Right atrium auricular region (tissue), 2 donors: Measurements from ENCODE around the gene REC114. TPM values are rescaled to one million over a fixed set of nuclear protein-coding genes. Genes with fewer than 3 reads are reported as not detected.

Experiments
- DNase-seq: peaks from one replicate; pipeline ENCODE4 v3.0.0-alpha.2; 2019; ENCODE audit warnings: low spot score
- H3K27ac ChIP-seq, 2 donors: fragments of 200-600 bp; sonication (generic); 1 replicate in 1 of 2; 2 replicates in 1 of 2; pipeline ENCODE4 v1.5.1; 2016 to 2019
- H3K27me3 ChIP-seq, 2 donors: fragments of 200-600 bp; sonication (generic); one replicate each; pipeline versions ENCODE4 v1.5.1 to v1.6.0; 2017 to 2019
- H3K36me3 ChIP-seq: fragments of 200-600 bp; sonication (generic); one replicate; pipeline ENCODE4 v1.5.1; 2016
- H3K4me1 ChIP-seq, 2 donors: fragments of 200-600 bp; sonication (generic); one replicate each; pipeline versions ENCODE4 v1.5.1 to v1.6.0; 2017 to 2019
- H3K4me3 ChIP-seq, 2 donors: fragments of 200-600 bp; sonication (generic); 1 replicate in 1 of 2; 2 replicates in 1 of 2; pipeline ENCODE4 v1.5.1; 2017 to 2019; ENCODE audit warnings: mild to moderate bottlenecking in 1 of 2, moderate library complexity in 1 of 2
- H3K9me3 ChIP-seq, 2 donors: fragments of 200-600 bp; sonication (generic); one replicate each; pipeline ENCODE4 v1.5.1; 2019
- total RNA-seq, 2 donors: library from RNA; depleted of rRNA; stranded (reverse); fragments of >200 nt; gene quantifications; one replicate each; pipeline ENCODE4 v1.1.0, GENCODE V29; 2016
- TF ChIP-seq, protein P1 (sequence below), 2 donors: fragments of 200-600 bp; sonication (generic); IDR thresholded peaks; one replicate each; pipeline ENCODE4 v1.5.1; 2019; ENCODE audit warnings: antibody characterized with exemption in 2 of 2

REC114 gene
- total RNA-seq, 2 donors from 2014 or later, result 4.6 TPM; not detected in 1

- TF ChIP-seq, protein P1, sequence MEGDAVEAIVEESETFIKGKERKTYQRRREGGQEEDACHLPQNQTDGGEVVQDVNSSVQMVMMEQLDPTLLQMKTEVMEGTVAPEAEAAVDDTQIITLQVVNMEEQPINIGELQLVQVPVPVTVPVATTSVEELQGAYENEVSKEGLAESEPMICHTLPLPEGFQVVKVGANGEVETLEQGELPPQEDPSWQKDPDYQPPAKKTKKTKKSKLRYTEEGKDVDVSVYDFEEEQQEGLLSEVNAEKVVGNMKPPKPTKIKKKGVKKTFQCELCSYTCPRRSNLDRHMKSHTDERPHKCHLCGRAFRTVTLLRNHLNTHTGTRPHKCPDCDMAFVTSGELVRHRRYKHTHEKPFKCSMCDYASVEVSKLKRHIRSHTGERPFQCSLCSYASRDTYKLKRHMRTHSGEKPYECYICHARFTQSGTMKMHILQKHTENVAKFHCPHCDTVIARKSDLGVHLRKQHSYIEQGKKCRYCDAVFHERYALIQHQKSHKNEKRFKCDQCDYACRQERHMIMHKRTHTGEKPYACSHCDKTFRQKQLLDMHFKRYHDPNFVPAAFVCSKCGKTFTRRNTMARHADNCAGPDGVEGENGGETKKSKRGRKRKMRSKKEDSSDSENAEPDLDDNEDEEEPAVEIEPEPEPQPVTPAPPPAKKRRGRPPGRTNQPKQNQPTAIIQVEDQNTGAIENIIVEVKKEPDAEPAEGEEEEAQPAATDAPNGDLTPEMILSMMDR (IDR thresholded peaks at IDR 0.05), result no peak
- DNase-seq, result no peak
- Histone ChIP-seq H3K36me3 (no peaks in the 10 kb centered on the region), H3K9me3 (no peaks in the 10 kb centered on the region), H3K4me3 (no peak overlapping the region), H3K27me3 (no peaks in the 10 kb centered on the region), H3K27ac (peak overlapping the region; percentile 35 to 79), H3K4me1 (peaks cover 0 to 80% of the 10 kb centered on the region in 2 donors)
These were observed 158.8 kb downstream of the REC114 start for GRCh38 chr15:73601451-73602445.

- H3K27ac ChIP-seq, result peak overlapping the region; percentile 35 to 79
- no peaks in the 10 kb centered on the region for H3K36me3 ChIP-seq
- H3K27me3 ChIP-seq, result no peaks in the 10 kb centered on the region
- H3K9me3 ChIP-seq, result no peaks in the 10 kb centered on the region
- H3K4me3 ChIP-seq, result no peak overlapping the region
- DNase-seq, result no peak
- H3K4me1 ChIP-seq, result peaks cover 0 to 80% of the 10 kb centered on the region in 2 donors
- TF ChIP-seq, protein P1 (IDR thresholded peaks at IDR 0.05), result no peak
These were observed 159.5 kb downstream of the REC114 start for GRCh38 chr15:73602446-73602843.

- H3K4me1 ChIP-seq, result peaks cover 0 to 80% of the 10 kb centered on the region in 2 donors
- H3K27me3 ChIP-seq, result no peaks in the 10 kb centered on the region
- H3K9me3 ChIP-seq, result no peaks in the 10 kb centered on the region
- no peak overlapping the region for H3K4me3 ChIP-seq
- TF ChIP-seq, protein P1 (IDR thresholded peaks at IDR 0.05), result no peak
- H3K27ac ChIP-seq, result peak overlapping the region; percentile 35 to 79
- no peak for DNase-seq
- no peaks in the 10 kb centered on the region for H3K36me3 ChIP-seq
These were observed 160.0 kb downstream of the REC114 start for GRCh38 chr15:73602992-73603391.

DNA sequence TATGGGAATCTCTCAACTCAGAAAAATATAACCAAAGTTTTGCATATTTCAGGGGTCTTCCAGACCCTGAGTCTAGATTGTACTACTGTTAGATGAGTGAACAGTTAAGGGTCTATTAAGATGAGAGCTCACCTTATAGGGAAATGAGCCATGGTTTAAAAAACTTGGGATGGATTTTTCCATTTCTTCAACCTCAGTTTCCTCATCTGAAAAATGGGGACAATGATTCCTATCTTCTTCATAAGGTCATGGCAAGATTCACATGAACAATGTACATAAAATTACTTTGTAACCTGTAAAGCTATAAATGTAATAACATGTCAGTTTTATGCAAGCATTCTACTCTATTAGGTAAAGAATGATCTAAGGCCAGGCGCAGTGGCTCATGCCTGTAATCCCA lies 161.5 kb downstream of the REC114 start:
- Histone ChIP-seq H3K4me1 (peaks cover 0 to 80% of the 10 kb centered on the region in 2 donors), H3K27ac (no peak overlapping the region)

DNA sequence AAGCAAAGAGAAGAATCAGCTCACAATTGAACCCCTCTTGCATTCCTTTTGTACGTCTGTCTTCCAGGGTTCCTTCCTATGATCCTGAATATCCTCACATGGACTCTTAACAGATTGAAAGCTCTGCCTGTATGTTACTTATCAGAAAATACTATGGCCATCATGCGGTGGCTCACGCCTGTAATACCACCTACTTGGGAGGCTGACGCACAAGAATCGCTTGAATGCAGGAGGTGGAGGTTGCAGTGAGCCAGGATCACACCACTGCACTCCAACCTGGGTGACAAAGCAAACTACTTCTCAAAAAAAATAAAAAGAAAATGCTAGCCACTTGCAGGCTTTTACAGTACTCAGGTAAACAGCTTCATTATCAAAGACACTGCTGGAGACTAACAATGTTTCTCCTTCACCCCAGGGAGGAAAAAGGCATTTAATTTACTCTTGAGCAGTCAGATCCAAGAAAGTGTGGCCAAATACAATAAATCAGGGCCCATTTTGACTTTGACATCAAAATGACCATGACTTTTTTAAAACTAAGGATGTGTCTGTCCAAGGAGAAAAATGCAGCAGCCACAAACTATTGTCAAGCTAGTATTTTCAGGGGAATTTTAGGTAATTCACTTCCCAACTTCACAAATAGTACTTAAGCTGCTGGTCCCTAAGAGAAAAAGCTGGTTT lies 162.9 kb downstream of the REC114 start:
- Histone ChIP-seq H3K27me3 (no peaks in the 10 kb centered on the region), H3K4me3 (no peak overlapping the region), H3K4me1 (peaks cover 0 to 67% of the 10 kb centered on the region in 2 donors), H3K27ac (no peak overlapping the region), H3K36me3 (no peaks in the 10 kb centered on the region), H3K9me3 (no peaks in the 10 kb centered on the region)
- DNase-seq, result no peak
- TF ChIP-seq, protein P1 (IDR thresholded peaks at IDR 0.05), result no peak

More for the DNA sequence above, 161.5 kb downstream of the REC114 start:
- Histone ChIP-seq H3K36me3 (no peaks in the 10 kb centered on the region), H3K27me3 (no peaks in the 10 kb centered on the region), H3K9me3 (no peaks in the 10 kb centered on the region), H3K4me3 (no peak overlapping the region)
- no peak for DNase-seq
- TF ChIP-seq, protein P1 (IDR thresholded peaks at IDR 0.05), result no peak
